PFSK-1 (cell line): ENCODE results near the gene LTBP3.

ENCODE experiments used
- POLR2AphosphoS5 ChIP-seq: IDR thresholded peaks from 2 replicates; pipeline ENCODE4 v1.6.1; 2012; ENCODE audit warnings: low read depth, mild to moderate bottlenecking, control low read depth, low read length, moderate library complexity
- SIN3A ChIP-seq: IDR thresholded peaks from 2 replicates; pipeline ENCODE4 v1.6.1; 2012; ENCODE audit warnings: mild to moderate bottlenecking, low read length, moderate library complexity, borderline replicate concordance; ENCODE audit not compliant: insufficient read depth
- TAF1 ChIP-seq: IDR thresholded peaks from 2 replicates; pipeline ENCODE4 v1.6.1; 2012; ENCODE audit warnings: low read length, control low read depth, borderline replicate concordance; ENCODE audit not compliant: insufficient read depth

- no peak for TF ChIP-seq SIN3A
- no peak for TF ChIP-seq TAF1
- no peak for TF ChIP-seq POLR2AphosphoS5
These were observed 20.0 kb upstream of the LTBP3 start for GRCh38 chr11:65578134-65578533.
